Keratinocyte (primary cell): ENCODE data around the gene TRIM14. TPM values are rescaled to one million over a fixed set of nuclear protein-coding genes. Genes with fewer than 3 reads are reported as not detected.
"Not testable (repeated sequence)": the region's sequence is repeated elsewhere in the genome, so short reads cannot be mapped to it uniquely, and the experiment has no call there.

ENCODE experiments used
- DNase-seq: peaks from one replicate; pipeline ENCODE4 v3.0.0-alpha.2; 2011; ENCODE audit warnings: low read depth, missing footprints, low spot score
- FAIRE-seq: peaks from 2 replicates; lab custom pipeline; 2011; peaks lifted over from hg19 to GRCh38; lab: Jason Lieb, UNC
- H2AFZ ChIP-seq: 2 replicates; pipeline ENCODE4 v1.6.0; 2012; ENCODE audit warnings: low read length, control low read depth, inconsistent platforms; ENCODE audit not compliant: control insufficient read depth
- H3K27ac ChIP-seq: 2 replicates; pipeline ENCODE4 v1.5.1; 2011; ENCODE audit warnings: low read length; ENCODE audit not compliant: control insufficient read depth, insufficient read depth
- H3K27me3 ChIP-seq: 3 replicates; pipeline ENCODE4 v1.6.0; 2011; ENCODE audit warnings: low read length; ENCODE audit not compliant: control insufficient read depth, insufficient read depth; ENCODE audit errors: extremely low read depth
- H3K36me3 ChIP-seq, 2 experiments: 2 replicates in 1 of 2; 3 replicates in 1 of 2; pipeline ENCODE4 v1.5.1; 2011; ENCODE audit warnings: low read length in 2 of 2, mild to moderate bottlenecking in 1 of 2; ENCODE audit not compliant: control insufficient read depth in 2 of 2, insufficient read depth in 2 of 2; ENCODE audit errors: extremely low read depth in 1 of 2
- H3K4me1 ChIP-seq: 3 replicates; pipeline ENCODE4 v1.5.1; 2011; ENCODE audit warnings: low read length; ENCODE audit not compliant: control insufficient read depth, insufficient read depth; ENCODE audit errors: extremely low read depth
- H3K4me2 ChIP-seq: 3 replicates; pipeline ENCODE4 v1.6.0; 2011; ENCODE audit warnings: low read depth, low read length; ENCODE audit not compliant: control insufficient read depth, insufficient read depth; ENCODE audit errors: extremely low read depth
- H3K4me3 ChIP-seq, 3 experiments: fragments of 200-600 bp in 1 of 3; sonication (generic) in 1 of 3; 2 replicates in 2 of 3; 3 replicates in 1 of 3; pipeline ENCODE4 v1.5.1; 2011 to 2016; ENCODE audit warnings: low read length in 3 of 3, mild to moderate bottlenecking in 3 of 3, control low read depth in 2 of 3, inconsistent platforms in 1 of 3, low read depth in 1 of 3, mixed read lengths in 1 of 3, mixed run types in 1 of 3, moderate library complexity in 1 of 3; ENCODE audit not compliant: control insufficient read depth in 2 of 3, insufficient read depth in 2 of 3; ENCODE audit errors: extremely low read depth in 1 of 3
- H3K79me2 ChIP-seq: 2 replicates; pipeline ENCODE4 v1.6.0; 2012; ENCODE audit warnings: low read length; ENCODE audit not compliant: control insufficient read depth, insufficient read depth
- H3K9ac ChIP-seq: 3 replicates; pipeline ENCODE4 v1.6.0; 2011; ENCODE audit warnings: low read length; ENCODE audit not compliant: control insufficient read depth, insufficient read depth; ENCODE audit errors: extremely low read depth
- H3K9me1 ChIP-seq: 3 replicates; pipeline ENCODE4 v1.6.0; 2011; ENCODE audit warnings: low read length; ENCODE audit not compliant: control insufficient read depth, insufficient read depth; ENCODE audit errors: extremely low read depth
- H3K9me3 ChIP-seq: 2 replicates; pipeline ENCODE4 v1.5.1; 2012; ENCODE audit warnings: low read depth, low read length; ENCODE audit not compliant: control insufficient read depth
- H4K20me1 ChIP-seq: 3 replicates; pipeline ENCODE4 v1.6.0; 2011; ENCODE audit warnings: low read length; ENCODE audit not compliant: control insufficient read depth, insufficient read depth; ENCODE audit errors: extremely low read depth
- CTCF ChIP-seq, 3 experiments: IDR thresholded peaks in 1 of 3; conservative IDR thresholded peaks in 1 of 3; optimal IDR thresholded peaks in 1 of 3; 2 replicates in 2 of 3; 3 replicates in 1 of 3; pipeline versions ENCODE3 to v1.5.1; 2011; ENCODE audit warnings: low read length in 3 of 3, mild to moderate bottlenecking in 3 of 3, moderate library complexity in 2 of 3, control low read depth in 1 of 3, inconsistent platforms in 1 of 3; ENCODE audit not compliant: insufficient read depth in 2 of 3; ENCODE audit errors: extremely low read depth in 1 of 3
- EZH2 ChIP-seq: IDR thresholded peaks from one replicate; pipeline ENCODE4 v1.6.1; 2012; ENCODE audit warnings: inconsistent platforms, mild to moderate bottlenecking, low read length, moderate library complexity
- dilution Hi-C: fragments of 300-500 bp; cut with MboI; formaldehyde crosslinking; loops from one replicate; pipeline ENCODE4 v1.7.0; 2020; ENCODE audit warnings: low sequenced_read_pairs; ENCODE audit not compliant: extremely low pct_ligation_motif_present
- polyA plus RNA-seq, 5 experiments: library from polyadenylated mRNA; depleted of rRNA in 3 of 5; stranded (reverse) in 3 of 5; stranded (forward) in 1 of 5; unstranded in 1 of 5; fragments of >200 nt; gene quantifications; 1 replicate in 1 of 5; 2 replicates in 3 of 5; 3 replicates in 1 of 5; pipeline versions ENCODE4 v1.2.1 to v1.2.3, GENCODE V29; 2011 to 2012; ENCODE audit warnings: missing spikeins in 2 of 5, low read depth in 1 of 5, low replicate concordance in 1 of 5

TRIM14 gene
- polyA plus RNA-seq, 1 donor (not counting 4 experiments of a cell fraction or from before 2014, with no cell fraction given): 22.1 TPM

GRCh38 chr9:98117984-98118639 lies 910 bp downstream of the TRIM14 start:
- H3K27me3 ChIP-seq: no peaks in the 10 kb centered on the region
- peak overlapping the region; percentile 66 to 87 (median 72) for H3K4me3 ChIP-seq
- H3K4me1 ChIP-seq: peaks cover 22% of the 10 kb centered on the region
- H3K9ac ChIP-seq: peak overlapping the region; percentile 78
- FAIRE-seq: no peak
- H3K27ac ChIP-seq: peak overlapping the region; percentile 61
- H3K4me2 ChIP-seq: peak overlapping the region; percentile 65
- no peak for DNase-seq
- peaks cover 2 to 14% of the 10 kb centered on the region in 2 experiments for H3K36me3 ChIP-seq
- peak overlapping the region; percentile 98 for H2AFZ ChIP-seq
- no peaks in the 10 kb centered on the region for H4K20me1 ChIP-seq
- H3K9me1 ChIP-seq: no peaks in the 10 kb centered on the region
- TF ChIP-seq CTCF (optimal IDR thresholded peaks at IDR 0.05 in 1 of 3, IDR thresholded peaks at IDR 0.05 in 1 of 3, conservative IDR thresholded peaks at IDR 0.05 in 1 of 3; ENCODE audit: extremely low read depth in 1 of 3, insufficient read depth in 2 of 3, low read length in 3 of 3): peak; percentile 24 to 49 (median 47)
- TF ChIP-seq EZH2: no peak
- no peaks in the 10 kb centered on the region for H3K9me3 ChIP-seq
- peaks cover 22% of the 10 kb centered on the region for H3K79me2 ChIP-seq
- dilution Hi-C loops: no loop called here

GRCh38 chr9:98117097-98117496 lies 1.9 kb downstream of the TRIM14 start:
- FAIRE-seq, dilution Hi-C loops: not testable (repeated sequence)

More at GRCh38 chr9:98117097-98117496, 1.9 kb downstream of the TRIM14 start:
- H3K9me1 ChIP-seq, DNase-seq, H3K27ac ChIP-seq, H3K4me2 ChIP-seq, H3K36me3 ChIP-seq, H4K20me1 ChIP-seq, H3K27me3 ChIP-seq, H2AFZ ChIP-seq, H3K4me3 ChIP-seq, H3K9me3 ChIP-seq, H3K9ac ChIP-seq: not testable (repeated sequence)
- Histone ChIP-seq H3K4me1 (peaks cover 22% of the 10 kb centered on the region), H3K79me2 (peaks cover 22% of the 10 kb centered on the region)
